Mesendoderm (in vitro differentiated cells): ENCODE results near the gene GASK1A.
A peak's percentile ranks its signal among the peaks of the same experiment; 100 is the strongest.

ENCODE experiments used
- DNase-seq: peaks from one replicate; pipeline ENCODE4 v3.0.0; 2013
- H2AK5ac ChIP-seq: 2 replicates; pipeline ENCODE4 v1.6.1; 2013; ENCODE audit warnings: low read length, inconsistent platforms
- H2BK120ac ChIP-seq: 2 replicates; pipeline ENCODE4 v1.6.1; 2013; ENCODE audit warnings: low read depth, mild to moderate bottlenecking, low read length, moderate library complexity, mixed read lengths
- H2BK15ac ChIP-seq: replicated peaks from 2 replicates; pipeline ENCODE4 v1.6.1; 2013; ENCODE audit warnings: low read depth, mild to moderate bottlenecking, moderate library complexity
- H2BK5ac ChIP-seq: 2 replicates; pipeline ENCODE4 v1.6.1; 2013; ENCODE audit warnings: low read length, inconsistent platforms
- H3K18ac ChIP-seq: 2 replicates; pipeline ENCODE4 v1.6.1; 2013; ENCODE audit warnings: mild to moderate bottlenecking, low read length, mixed read lengths
- H3K23ac ChIP-seq: one replicate; pipeline ENCODE4 v1.6.1; 2013; ENCODE audit warnings: low read length
- H3K27ac ChIP-seq: 2 replicates; pipeline ENCODE4 v1.5.1; 2013; ENCODE audit warnings: low read depth, mild to moderate bottlenecking, inconsistent platforms, low read length, moderate library complexity
- H3K27me3 ChIP-seq: 2 replicates; pipeline ENCODE4 v1.6.1; 2013; ENCODE audit warnings: low read length, control low read depth, mild to moderate bottlenecking, inconsistent platforms; ENCODE audit not compliant: insufficient read depth, poor library complexity
- H3K36me3 ChIP-seq: 2 replicates; pipeline ENCODE4 v1.6.1; 2013; ENCODE audit warnings: low read length, inconsistent platforms; ENCODE audit not compliant: control insufficient read depth, insufficient read depth
- H3K4ac ChIP-seq: one replicate; pipeline ENCODE4 v1.6.1; 2013; ENCODE audit warnings: low read depth, mild to moderate bottlenecking, low read length, moderate library complexity
- H3K4me1 ChIP-seq: 2 replicates; pipeline ENCODE4 v1.6.1; 2013; ENCODE audit warnings: low read depth, low read length, inconsistent platforms; ENCODE audit not compliant: control insufficient read depth
- H3K4me2 ChIP-seq: 2 replicates; pipeline ENCODE4 v1.6.1; 2013; ENCODE audit warnings: low read length
- H3K4me3 ChIP-seq: 2 replicates; pipeline ENCODE4 v1.5.1; 2013; ENCODE audit warnings: mild to moderate bottlenecking, low read length
- H3K56ac ChIP-seq: one replicate; pipeline ENCODE4 v1.6.1; 2013; ENCODE audit warnings: low read length
- H3K79me1 ChIP-seq: 2 replicates; pipeline ENCODE4 v1.6.1; 2013; ENCODE audit warnings: low read length, inconsistent platforms
- H3K79me2 ChIP-seq: 2 replicates; pipeline ENCODE4 v1.6.1; 2013; ENCODE audit warnings: mild to moderate bottlenecking, low read length; ENCODE audit not compliant: control insufficient read depth, insufficient read depth
- H3K9ac ChIP-seq: 2 replicates; pipeline ENCODE4 v1.6.1; 2013; ENCODE audit warnings: low read length, inconsistent platforms
- H4K5ac ChIP-seq: one replicate; pipeline ENCODE4 v1.6.1; 2013; ENCODE audit warnings: low read length
- H4K8ac ChIP-seq: one replicate; pipeline ENCODE4 v1.6.1; 2013; ENCODE audit warnings: low read depth, mild to moderate bottlenecking, control low read depth, low read length, moderate library complexity
- WGBS: extraction: QIAGEN DNeasy Blood & Tissue Kit; methylation state at CpG from one replicate; pipeline ENCODE4 v1.1.7; 2013; ENCODE audit warnings: low lambda C conversion rate, missing lambda C conversion rate; ENCODE audit not compliant: insufficient coverage; ENCODE audit errors: extremely low coverage; 5-methylcytosine and 5-hydroxymethylcytosine counted together

GASK1A gene

DNA sequence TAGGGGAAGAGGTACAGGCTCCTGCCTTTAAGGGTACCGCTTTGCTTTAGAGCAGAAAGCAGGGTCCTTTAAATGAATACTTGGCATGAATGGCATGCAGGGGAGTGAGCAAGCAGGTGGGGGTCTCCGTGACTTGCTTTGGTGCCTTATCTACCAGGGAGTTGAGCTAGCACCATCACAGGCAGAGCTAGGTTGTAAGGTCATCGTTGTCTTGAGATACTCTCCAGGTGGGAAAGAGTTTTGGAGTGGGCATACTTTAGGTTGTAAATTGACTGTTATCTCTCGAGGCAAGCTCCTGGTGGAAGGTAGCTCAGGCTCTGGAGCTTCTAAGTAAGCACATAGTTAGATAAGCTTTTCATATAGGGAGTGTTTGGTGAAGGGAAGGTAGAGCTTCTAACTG is 5.6 kb downstream of the GASK1A start:
- H3K18ac ChIP-seq: no peak overlapping the region
- no peak overlapping the region for H3K23ac ChIP-seq
- H3K36me3 ChIP-seq: no peaks in the 10 kb centered on the region
- WGBS: no CpG with 5 or more reads among the region's 4 CpGs
- no peak overlapping the region for H4K8ac ChIP-seq
- H3K4me1 ChIP-seq: peaks cover 8% of the 10 kb centered on the region
- no peaks in the 10 kb centered on the region for H3K27me3 ChIP-seq
- H3K4ac ChIP-seq: no peak overlapping the region
- H3K27ac ChIP-seq: no peak overlapping the region
- H4K5ac ChIP-seq: no peak overlapping the region
- no peaks in the 10 kb centered on the region for H3K79me1 ChIP-seq
- H3K56ac ChIP-seq: no peak overlapping the region
- H3K4me3 ChIP-seq: no peak overlapping the region
- no peak overlapping the region for H3K9ac ChIP-seq
- H2AK5ac ChIP-seq: no peak overlapping the region
- no peak overlapping the region for H3K4me2 ChIP-seq
- H2BK15ac ChIP-seq: no peak overlapping the region
- H3K79me2 ChIP-seq: no peaks in the 10 kb centered on the region
- DNase-seq: peak; percentile 50
- no peak overlapping the region for H2BK120ac ChIP-seq
- no peak overlapping the region for H2BK5ac ChIP-seq

GRCh38 chr3:42988097-42988496 is 9.0 kb downstream of the GASK1A start:
- Histone ChIP-seq H4K5ac (no peak overlapping the region), H2BK15ac (no peak overlapping the region), H3K36me3 (no peaks in the 10 kb centered on the region), H4K8ac (no peak overlapping the region), H3K4me2 (no peak overlapping the region), H3K27me3 (no peaks in the 10 kb centered on the region), H3K56ac (no peak overlapping the region), H2BK120ac (no peak overlapping the region), H3K4me1 (peaks cover 13% of the 10 kb centered on the region), H3K79me1 (no peaks in the 10 kb centered on the region), H3K4me3 (no peak overlapping the region), H3K9ac (no peak overlapping the region), H2AK5ac (no peak overlapping the region), H3K4ac (no peak overlapping the region), H3K23ac (no peak overlapping the region), H3K79me2 (no peaks in the 10 kb centered on the region), H3K18ac (no peak overlapping the region), H2BK5ac (no peak overlapping the region), H3K27ac (no peak overlapping the region)
- no CpG with 5 or more reads among the region's 3 CpGs for WGBS
- no peak for DNase-seq

- H3K4me2 ChIP-seq: no peak overlapping the region
- no peak overlapping the region for H3K4ac ChIP-seq
- H3K27ac ChIP-seq: no peak overlapping the region
- no peak overlapping the region for H2AK5ac ChIP-seq
- H3K27me3 ChIP-seq: no peaks in the 10 kb centered on the region
- H3K4me3 ChIP-seq: no peak overlapping the region
- H3K4me1 ChIP-seq: peaks cover 13% of the 10 kb centered on the region
- no peak overlapping the region for H2BK15ac ChIP-seq
- H3K79me2 ChIP-seq: no peaks in the 10 kb centered on the region
- no peak overlapping the region for H3K9ac ChIP-seq
- no CpG with 5 or more reads among the region's 5 CpGs for WGBS
- no peak for DNase-seq
- H2BK5ac ChIP-seq: no peak overlapping the region
- no peaks in the 10 kb centered on the region for H3K36me3 ChIP-seq
- H2BK120ac ChIP-seq: no peak overlapping the region
- H3K23ac ChIP-seq: no peak overlapping the region
- H4K5ac ChIP-seq: no peak overlapping the region
- no peak overlapping the region for H3K56ac ChIP-seq
- no peak overlapping the region for H4K8ac ChIP-seq
- no peaks in the 10 kb centered on the region for H3K79me1 ChIP-seq
- H3K18ac ChIP-seq: no peak overlapping the region
Observed at GRCh38 chr3:42988566-42988965, 9.5 kb downstream of the GASK1A start.

DNA sequence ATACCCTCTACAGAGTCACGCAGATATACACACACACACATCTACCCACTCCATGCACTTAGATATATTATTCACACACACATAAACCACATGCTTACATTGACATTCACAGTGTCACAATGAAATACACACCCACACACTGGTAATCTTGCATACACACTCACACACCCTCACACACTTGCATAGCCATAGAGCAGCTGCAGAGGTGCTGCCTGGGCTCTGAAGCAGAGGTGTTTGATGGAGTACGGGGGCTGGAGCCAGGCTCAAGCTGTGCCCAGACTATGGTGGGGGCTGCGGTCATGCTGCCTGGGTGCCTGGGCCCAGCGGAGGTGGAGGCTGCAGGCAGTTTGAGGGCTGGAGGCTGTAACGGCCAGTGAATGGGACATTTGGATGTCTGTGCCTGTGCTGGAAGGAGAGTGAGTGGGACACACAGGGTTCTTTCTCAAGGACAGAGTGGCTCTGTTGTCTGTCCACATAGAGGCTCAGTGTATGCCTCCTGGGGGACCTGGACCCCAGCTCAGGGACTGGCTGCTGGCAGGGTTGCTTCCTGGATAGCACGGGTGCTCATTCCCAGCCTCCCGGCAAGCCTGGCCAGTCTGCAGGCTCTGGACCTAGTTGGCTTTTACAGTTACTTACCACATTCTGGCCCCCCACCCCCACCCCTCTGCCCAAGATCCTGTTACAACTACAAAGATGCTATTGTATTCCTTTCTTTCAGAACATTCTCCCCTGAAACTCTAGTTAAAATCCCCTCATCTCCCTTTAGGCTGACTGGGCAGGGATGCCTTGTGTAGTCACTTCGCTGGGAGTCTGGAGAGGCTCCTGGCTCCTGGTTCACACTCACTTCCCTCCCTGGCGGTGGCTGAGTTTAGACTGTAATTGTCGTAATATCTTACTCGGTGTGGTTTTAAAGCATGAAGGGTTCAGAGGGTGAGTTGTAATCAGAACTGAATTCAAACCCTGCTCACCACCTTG is 12.5 kb downstream of the GASK1A start:
- H2BK5ac ChIP-seq: peak overlapping the region; percentile 40
- H3K9ac ChIP-seq: peak overlapping the region; percentile 29
- no peak overlapping the region for H3K23ac ChIP-seq
- no peaks in the 10 kb centered on the region for H3K36me3 ChIP-seq
- no peak overlapping the region for H3K27ac ChIP-seq
- no peak overlapping the region for H3K18ac ChIP-seq
- no peak overlapping the region for H4K8ac ChIP-seq
- peak; percentile 62 for DNase-seq
- no peak overlapping the region for H3K4me2 ChIP-seq
- H3K79me2 ChIP-seq: no peaks in the 10 kb centered on the region
- H4K5ac ChIP-seq: peak overlapping the region; percentile 78
- H3K4ac ChIP-seq: no peak overlapping the region
- H3K4me1 ChIP-seq: peaks cover 7% of the 10 kb centered on the region
- H2AK5ac ChIP-seq: no peak overlapping the region
- no peaks in the 10 kb centered on the region for H3K79me1 ChIP-seq
- no peak overlapping the region for H2BK15ac ChIP-seq
- WGBS: no CpG with 5 or more reads among the region's 11 CpGs
- no peaks in the 10 kb centered on the region for H3K27me3 ChIP-seq
- H3K4me3 ChIP-seq: no peak overlapping the region
- peak overlapping the region; percentile 76 for H3K56ac ChIP-seq
- no peak overlapping the region for H2BK120ac ChIP-seq

GRCh38 chr3:42994595-42994994 is 15.5 kb downstream of the GASK1A start:
- no peak overlapping the region for H3K4me2 ChIP-seq
- H4K8ac ChIP-seq: no peak overlapping the region
- no peak overlapping the region for H2BK5ac ChIP-seq
- no peak overlapping the region for H2BK120ac ChIP-seq
- H3K27me3 ChIP-seq: no peaks in the 10 kb centered on the region
- no peak overlapping the region for H3K9ac ChIP-seq
- no peak overlapping the region for H3K4ac ChIP-seq
- DNase-seq: no peak
- H3K18ac ChIP-seq: no peak overlapping the region
- no peaks in the 10 kb centered on the region for H3K79me1 ChIP-seq
- H4K5ac ChIP-seq: no peak overlapping the region
- no CpG with 5 or more reads among the region's 3 CpGs for WGBS
- no peaks in the 10 kb centered on the region for H3K36me3 ChIP-seq
- no peak overlapping the region for H3K23ac ChIP-seq
- H3K4me3 ChIP-seq: no peak overlapping the region
- H3K27ac ChIP-seq: no peak overlapping the region
- H3K56ac ChIP-seq: no peak overlapping the region
- no peak overlapping the region for H2BK15ac ChIP-seq
- H3K79me2 ChIP-seq: no peaks in the 10 kb centered on the region
- H2AK5ac ChIP-seq: no peak overlapping the region
- peaks cover 5% of the 10 kb centered on the region for H3K4me1 ChIP-seq
